GM18873 (cell line): ENCODE results near the gene ATG7.
"Not testable (repeated sequence)": the region's sequence is repeated elsewhere in the genome, so short reads cannot be mapped to it uniquely, and the experiment has no call there.

Experiments
- ATAC-seq: cut with Tn5 transposase; IDR thresholded peaks from one replicate; pipeline ENCODE4 v1.9.1; 2021; ENCODE audit warnings: mild to moderate bottlenecking, moderate library complexity, moderate number of reproducible peaks; ENCODE audit not compliant: unreplicated experiment, low FRiP score

Gene ATG7

GRCh38 chr3:11488356-11488755 lies 216.2 kb downstream of the ATG7 start:
- ATAC-seq = not testable (repeated sequence)

GRCh38 chr3:11494131-11494916 lies 222.1 kb downstream of the ATG7 start:
- ATAC-seq = no peak

GRCh38 chr3:11495948-11496557 lies 223.9 kb downstream of the ATG7 start:
- ATAC-seq = no peak

GRCh38 chr3:11498177-11498576 lies 226.0 kb downstream of the ATG7 start:
- no peak for ATAC-seq

- ATAC-seq = no peak
These were observed 226.4 kb downstream of the ATG7 start for GRCh38 chr3:11498646-11499045.

GRCh38 chr3:11499144-11499543 lies 226.9 kb downstream of the ATG7 start:
- no peak for ATAC-seq

- not testable (repeated sequence) for ATAC-seq
These were observed 230.2 kb downstream of the ATG7 start for GRCh38 chr3:11502413-11502812.

GRCh38 chr3:11507719-11508118 lies 235.5 kb downstream of the ATG7 start:
- ATAC-seq = no peak

GRCh38 chr3:11508346-11509172 lies 236.4 kb downstream of the ATG7 start:
- ATAC-seq = no peak

GRCh38 chr3:11509173-11510000 lies 237.2 kb downstream of the ATG7 start:
- no peak for ATAC-seq

- ATAC-seq = no peak
These were observed 237.8 kb downstream of the ATG7 start for GRCh38 chr3:11510001-11510340.

GRCh38 chr3:11510356-11510755 lies 238.2 kb downstream of the ATG7 start:
- no peak for ATAC-seq

GRCh38 chr3:11511606-11512005 lies 239.4 kb downstream of the ATG7 start:
- ATAC-seq = not testable (repeated sequence)

- not testable (repeated sequence) for ATAC-seq
These were observed 241.1 kb downstream of the ATG7 start for GRCh38 chr3:11513125-11513816.

GRCh38 chr3:11513817-11514135 lies 241.6 kb downstream of the ATG7 start:
- ATAC-seq = no peak

GRCh38 chr3:11514191-11514821 lies 242.1 kb downstream of the ATG7 start:
- no peak for ATAC-seq

GRCh38 chr3:11517601-11518000 lies 245.4 kb downstream of the ATG7 start:
- no peak for ATAC-seq

- no peak for ATAC-seq
These were observed 249.0 kb downstream of the ATG7 start for GRCh38 chr3:11521167-11521566.

GRCh38 chr3:11522398-11522715 lies 250.2 kb downstream of the ATG7 start:
- no peak for ATAC-seq
